Erythroblast (primary cell): ENCODE results near the gene ST7.

Experiments
- DNase-seq, 2 experiments: peaks; one replicate each; lab custom pipeline; 2025; lab: John Stamatoyannopoulos, UW
- GATA1 ChIP-seq: IDR thresholded peaks from 2 replicates; pipeline ENCODE4 v1.6.1; 2011; ENCODE audit warnings: low read depth, mild to moderate bottlenecking, control low read depth, low read length, moderate library complexity
- POLR2A ChIP-seq: IDR thresholded peaks from 2 replicates; pipeline ENCODE4 v1.6.1; 2011; ENCODE audit warnings: mild to moderate bottlenecking, low read length

ST7 gene

DNA sequence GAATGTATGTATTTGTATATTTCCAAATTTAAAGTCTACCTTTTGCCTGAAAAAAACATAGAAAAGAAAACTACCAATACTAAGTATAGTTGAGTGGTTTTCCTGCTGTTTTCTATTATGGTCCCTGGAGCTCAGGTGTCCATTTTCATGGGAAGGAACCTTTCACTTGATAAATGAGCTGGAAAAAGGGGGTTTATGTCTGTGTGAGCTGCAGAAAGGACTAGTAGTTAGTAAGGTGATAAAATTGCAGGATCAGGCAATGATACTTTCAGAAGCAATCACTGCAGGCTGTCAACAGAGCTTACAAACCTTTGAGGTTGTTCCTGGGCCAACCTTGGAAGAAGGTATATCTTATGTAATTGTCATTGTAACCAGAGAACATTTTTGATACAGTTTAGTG is 48.0 kb downstream of the ST7 start:
- no peak for TF ChIP-seq POLR2A
- no peak for TF ChIP-seq GATA1
- DNase-seq = no peak

DNA sequence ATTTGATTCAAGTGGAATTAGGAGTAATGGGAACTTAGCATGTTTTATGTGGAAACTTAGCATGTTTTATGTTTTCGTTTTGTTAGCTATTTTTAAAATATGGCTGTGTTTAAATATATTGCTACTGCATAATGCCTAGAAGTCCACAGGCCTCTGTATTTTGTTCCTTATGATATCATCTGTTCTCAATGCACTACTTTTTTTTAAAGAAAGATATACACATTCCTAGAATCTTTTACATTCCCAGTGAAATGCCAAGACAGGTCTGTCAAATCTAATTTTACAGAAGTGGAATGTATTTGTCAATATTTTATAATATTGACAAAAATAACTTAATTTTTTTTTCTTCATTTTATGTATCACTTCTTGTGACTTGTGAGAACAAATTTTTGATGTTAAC is 51.6 kb downstream of the ST7 start:
- TF ChIP-seq POLR2A = no peak
- no peak for DNase-seq

DNA sequence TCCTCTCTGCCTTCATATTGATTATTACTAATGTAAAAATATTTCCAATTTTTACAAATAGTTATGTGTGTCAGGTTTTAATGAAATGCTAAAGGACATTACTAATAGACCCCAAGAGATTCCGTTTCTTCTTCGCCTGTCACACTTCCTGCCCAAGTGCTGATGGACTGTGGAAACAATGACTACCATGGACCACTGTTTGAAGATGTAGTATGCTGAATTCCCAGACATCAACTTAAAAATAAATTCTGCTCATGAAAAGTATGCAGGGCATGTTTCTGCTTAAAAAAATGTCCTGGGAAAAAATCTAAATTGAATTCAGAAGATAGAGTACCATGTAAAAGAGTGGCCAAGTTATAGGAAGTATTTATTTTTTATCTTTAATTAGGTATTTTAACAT is 52.1 kb downstream of the ST7 start:
- DNase-seq = no peak
- TF ChIP-seq GATA1 = no peak
- no peak for TF ChIP-seq POLR2A

DNA sequence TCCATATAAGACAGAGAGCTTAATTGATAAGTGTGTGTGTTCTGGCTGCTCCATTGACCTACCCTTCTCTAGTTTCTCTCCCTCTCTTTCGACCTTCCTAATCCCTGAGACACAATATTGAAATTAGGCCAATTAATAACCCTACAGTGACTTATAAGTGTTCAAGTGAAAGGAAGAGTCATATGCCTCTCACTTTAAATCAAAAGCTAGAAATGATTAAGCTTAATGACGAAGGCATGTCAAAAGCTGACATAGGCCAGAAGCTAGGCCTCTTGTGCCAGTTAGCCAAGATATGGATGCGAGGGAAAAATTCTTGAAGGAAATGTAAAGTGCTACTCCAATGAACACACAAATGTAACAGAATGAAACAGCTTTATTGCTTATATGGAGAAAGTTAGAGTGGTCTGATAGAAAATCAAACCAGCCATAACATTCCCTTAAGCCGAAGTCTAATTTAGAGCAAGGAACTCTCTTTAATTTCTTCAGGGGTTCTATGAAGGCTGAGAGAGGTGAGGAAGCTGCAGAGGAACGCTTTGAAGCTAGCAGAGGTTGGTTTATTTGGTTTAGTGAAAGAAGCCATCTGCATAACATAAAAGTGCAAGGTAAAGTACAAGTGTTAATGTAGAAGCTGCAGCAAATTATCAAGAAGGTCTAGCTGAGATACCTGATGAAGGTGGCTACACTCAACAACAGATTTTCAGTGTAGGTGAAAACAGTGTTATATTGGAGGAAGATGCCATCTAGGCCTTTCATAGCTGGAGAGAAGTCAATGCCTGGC is 53.8 kb downstream of the ST7 start:
- DNase-seq = no peak
- TF ChIP-seq GATA1 = no peak
- no peak for TF ChIP-seq POLR2A

DNA sequence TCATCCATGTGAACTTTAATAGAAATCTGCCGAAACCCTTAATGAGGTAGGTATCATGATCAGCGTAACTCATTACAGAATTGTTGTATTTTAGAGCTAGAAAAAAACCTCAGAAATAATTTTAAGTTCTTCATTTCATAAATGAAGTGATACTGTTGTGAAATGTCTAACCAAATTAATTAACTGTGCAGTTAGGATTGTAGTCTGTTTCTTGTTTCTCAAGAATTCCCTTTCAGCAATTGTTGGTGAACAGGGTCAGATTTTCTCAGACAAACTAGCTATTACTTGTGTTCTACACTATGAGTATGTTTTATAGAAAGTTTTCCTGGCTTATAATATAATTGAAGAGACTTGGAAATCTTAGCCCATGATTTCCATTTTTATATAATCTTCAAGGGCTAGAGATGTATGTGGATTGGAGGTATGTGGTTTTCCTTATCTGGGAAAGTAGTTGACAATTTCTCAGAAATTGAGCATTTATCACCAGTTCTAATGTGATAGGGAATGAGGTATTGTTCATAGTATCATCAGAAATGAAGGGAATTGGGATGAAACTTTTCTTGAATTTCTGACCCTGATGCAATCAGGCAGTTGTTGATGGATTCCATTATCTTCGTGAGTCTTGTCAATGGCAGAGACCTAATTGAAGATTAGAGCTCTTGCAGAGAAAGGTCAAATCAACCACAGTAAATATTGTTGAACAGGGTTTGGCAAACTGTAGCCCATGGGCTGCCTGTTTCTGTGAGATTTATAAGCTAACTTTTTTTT is 55.0 kb downstream of the ST7 start:
- no peak for TF ChIP-seq GATA1
- TF ChIP-seq POLR2A = no peak
- DNase-seq = no peak

DNA sequence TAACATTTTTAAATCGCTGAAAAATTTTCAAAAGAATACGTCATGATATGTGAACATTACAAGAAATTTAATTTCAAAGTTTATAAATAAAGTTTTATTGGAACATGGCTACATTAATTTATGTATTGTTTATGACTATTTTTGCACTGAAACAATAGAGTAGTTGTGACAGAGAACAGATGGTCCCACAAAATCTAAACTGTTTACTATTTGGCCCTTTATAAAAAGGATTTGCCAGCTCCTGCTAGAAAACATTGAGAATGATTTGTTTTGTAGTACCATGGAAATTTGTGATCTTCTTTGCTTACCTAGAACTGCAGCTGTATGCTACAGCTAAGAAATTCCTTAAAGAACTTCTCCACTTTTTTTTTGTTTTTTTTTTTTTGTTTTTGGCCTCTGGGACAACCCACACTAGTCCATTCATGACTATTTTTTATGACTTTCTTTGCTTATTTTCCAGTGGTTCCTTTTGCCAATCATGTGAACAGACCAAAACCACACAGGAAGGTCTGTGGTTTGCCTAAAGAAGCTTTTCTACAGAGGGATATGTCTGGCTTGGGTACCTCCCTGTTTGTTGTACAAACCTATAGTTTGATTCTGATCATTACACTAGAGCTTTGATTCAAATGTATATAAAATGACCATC is 55.7 kb downstream of the ST7 start:
- TF ChIP-seq POLR2A (no peak), GATA1 (no peak)
- no peak for DNase-seq

DNA sequence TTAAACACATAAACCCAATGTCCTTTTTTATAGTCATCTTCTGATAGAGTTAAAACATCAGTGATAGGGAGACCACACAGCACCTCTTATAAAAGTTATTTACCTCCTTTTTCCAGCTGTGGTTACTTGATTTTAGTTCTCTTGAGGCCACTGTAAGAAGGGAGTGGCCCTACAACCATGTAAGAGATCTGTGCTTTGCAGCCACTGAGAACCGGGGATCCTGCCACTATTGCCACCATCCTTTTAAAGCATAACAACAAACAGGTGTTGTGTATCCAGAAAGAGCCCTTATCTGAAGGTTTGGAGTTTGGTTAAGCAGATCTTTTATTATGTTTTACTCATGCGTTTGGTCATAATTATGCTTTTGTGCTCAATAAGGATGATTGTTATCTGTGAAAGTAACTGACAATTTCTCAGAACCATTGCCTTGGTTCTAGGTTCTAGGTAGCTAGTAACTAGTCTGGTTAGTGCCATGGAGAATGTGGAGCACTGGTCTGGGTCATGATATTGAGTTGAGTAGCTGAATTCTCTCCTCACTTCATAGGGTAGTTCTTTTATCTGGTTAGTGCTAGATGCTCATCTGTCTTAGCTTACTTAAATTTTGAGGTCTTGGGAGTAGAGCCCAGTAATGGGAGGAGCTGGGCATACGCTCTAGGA is 56.5 kb downstream of the ST7 start:
- DNase-seq = peak; percentile 19 to 21
- TF ChIP-seq POLR2A (no peak), GATA1 (no peak)

DNA sequence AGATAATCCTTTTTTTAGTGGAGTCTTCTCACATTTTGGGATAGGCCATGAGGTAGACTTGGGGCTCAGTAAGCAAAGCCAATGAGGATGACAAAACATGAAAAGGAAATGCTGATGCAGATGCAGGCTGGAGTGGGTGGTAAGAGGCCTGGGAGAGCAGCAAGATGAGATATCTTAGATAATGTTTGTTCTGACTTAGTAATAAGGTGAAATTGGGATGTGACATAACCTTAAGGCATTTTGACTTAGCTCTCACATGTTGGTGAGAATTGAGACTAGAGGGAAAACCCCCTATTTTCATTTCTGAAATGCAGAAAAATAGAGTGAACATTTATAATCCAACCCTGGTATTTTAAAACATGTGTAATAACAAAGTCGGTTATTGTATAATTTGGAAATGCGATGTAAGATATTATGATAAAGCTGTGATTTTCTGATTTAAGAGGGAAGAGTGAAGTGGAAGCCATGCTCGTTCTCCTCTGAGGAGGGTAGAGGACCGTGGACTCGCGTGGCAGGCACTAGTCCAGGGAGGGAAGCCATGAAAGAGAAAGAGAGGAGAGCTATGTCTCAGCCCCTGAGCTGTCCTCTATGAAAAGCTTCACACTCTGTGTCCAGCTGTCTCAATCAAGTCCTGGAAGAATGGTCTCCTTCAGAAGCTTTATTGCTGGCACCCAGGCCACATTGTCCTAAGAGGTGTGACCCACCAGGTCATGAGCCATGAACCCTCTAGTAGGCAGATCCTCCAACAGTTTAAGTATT is 57.3 kb downstream of the ST7 start:
- DNase-seq = peak in 1 of 2 experiments; percentile 21
- TF ChIP-seq GATA1 (no peak), POLR2A (no peak)

DNA sequence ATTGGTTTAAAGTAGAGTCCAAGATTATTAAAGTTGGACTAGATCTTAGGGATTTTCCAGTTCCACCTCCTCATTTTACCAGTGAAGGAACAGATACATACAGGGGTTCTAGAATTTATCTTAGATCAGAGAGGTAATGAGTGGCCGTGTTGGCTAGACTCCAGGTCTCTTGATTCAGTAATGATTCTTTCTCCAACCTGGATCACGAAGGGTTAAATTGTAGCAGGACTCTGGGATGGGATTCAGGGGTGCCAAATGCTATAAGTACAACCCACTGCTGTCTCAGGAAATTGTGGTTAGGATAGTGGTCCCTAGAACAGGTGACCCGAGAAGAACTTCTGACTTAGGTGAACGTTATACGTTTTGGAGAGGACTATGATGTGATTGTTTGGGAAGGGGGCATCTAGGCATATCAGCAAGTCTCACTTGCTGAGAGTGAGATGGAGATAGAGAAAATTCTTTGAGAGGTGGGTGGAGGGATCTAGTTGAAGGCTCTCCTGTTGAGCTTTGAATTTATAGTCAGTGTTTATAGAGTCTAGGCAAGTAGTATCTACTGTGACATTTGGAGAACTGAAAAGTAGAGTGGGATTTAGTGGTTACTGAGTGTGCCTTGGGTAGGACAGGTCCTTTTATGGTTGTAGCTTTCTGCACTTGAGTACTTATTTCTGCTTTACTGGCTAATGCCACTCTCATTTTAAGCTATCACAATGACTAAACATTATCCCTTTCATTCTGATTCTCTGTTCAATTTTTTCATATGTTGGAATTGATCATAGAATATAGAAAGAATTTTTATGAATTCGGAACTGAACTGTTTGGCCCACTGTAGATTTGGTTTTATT is 58.3 kb downstream of the ST7 start:
- TF ChIP-seq GATA1 (no peak), POLR2A (no peak)
- DNase-seq = peak; percentile 13 to 34

DNA sequence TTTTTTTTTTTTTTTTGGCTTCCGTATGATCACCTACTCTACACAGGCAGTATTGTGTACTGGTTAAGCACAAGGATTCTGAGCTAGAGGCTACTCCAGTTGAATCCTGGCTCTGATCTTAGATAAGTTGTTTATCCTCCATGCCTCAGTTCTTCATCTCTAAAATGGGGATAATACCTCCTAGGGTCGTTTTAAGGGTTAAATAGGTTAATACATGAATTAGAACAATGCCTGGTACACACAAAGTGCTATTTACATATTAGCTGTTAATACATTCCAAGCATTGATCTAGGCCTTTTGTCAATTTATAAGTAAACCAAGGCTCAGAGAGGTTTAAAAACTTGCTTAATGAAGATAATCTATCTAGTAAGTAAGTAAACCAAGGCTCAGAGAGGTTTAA is 59.0 kb downstream of the ST7 start:
- TF ChIP-seq POLR2A (no peak), GATA1 (no peak)
- DNase-seq = no peak

DNA sequence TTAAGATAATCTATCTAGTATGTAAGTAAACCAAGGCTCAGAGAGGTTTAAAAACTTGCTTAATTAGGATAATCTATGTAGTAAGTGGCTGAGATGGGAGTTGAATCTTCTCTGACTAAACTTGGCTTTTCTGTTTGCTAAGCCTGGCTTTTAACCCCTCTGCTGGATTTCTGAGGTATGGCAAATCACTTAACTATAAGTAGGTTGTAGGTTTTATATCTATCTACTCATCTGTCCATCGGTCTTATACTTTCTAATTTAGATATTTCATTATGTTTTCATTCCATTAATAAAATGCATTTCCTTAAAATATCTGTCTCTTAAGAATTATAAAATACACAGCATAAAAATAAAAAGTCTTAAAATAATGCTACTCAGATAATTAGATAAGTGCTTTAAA is 59.4 kb downstream of the ST7 start:
- TF ChIP-seq POLR2A = no peak
- TF ChIP-seq GATA1 = no peak
- peak; percentile 72 to 74 for DNase-seq

DNA sequence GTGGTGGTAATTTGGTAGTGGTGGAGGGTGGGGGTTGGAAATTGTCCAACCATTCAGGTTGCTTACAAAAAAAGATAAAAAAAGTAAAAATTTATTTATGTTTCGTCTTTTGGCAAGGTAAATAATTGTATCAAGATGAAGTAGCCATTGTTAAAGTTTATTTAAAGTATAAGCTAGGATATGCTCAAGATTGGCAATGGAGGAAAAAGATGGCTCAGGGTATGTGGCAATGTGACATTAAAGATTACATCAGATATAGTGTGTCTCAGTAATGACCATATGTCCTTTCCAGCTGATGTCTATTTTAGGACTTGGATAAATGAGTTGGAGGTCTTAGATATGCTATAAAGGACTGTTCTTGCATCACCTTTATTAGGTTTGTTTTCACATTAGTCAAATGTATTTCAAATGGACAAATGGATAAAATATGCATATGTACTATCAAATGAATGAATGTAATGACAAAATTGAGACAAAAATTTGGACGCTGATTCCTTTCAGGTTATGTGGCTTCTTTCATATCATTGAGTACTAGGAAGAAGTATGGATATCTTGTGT is 60.9 kb downstream of the ST7 start:
- no peak for TF ChIP-seq POLR2A
- no peak for TF ChIP-seq GATA1
- DNase-seq = peak; percentile 71 to 75
